Vagina (tissue), 1 donor: ENCODE measurements around the gene KRT38. TPM values are rescaled to one million over a fixed set of nuclear protein-coding genes. Genes with fewer than 3 reads are reported as not detected.

Experiments
- small RNA-seq: library from RNA; depleted of rRNA; stranded (forward); fragments of <200 nt; gene quantifications from one replicate; pipeline ENCODE3, GENCODE V24; 2016
- total RNA-seq: library from RNA; depleted of rRNA; stranded (reverse); fragments of >200 nt; gene quantifications from one replicate; pipeline ENCODE4 v1.2.3, GENCODE V29; 2016

The KRT38 gene
- total RNA-seq, 1 donor from 2014 or later = not detected

Small RNA genes lying within 50 kb of the gene (small RNA-seq; reads per million reads assigned to genes)
- not detected for gene RNU2-32P

Other genes starting within 250 kb of the KRT38 start
- gene KRTAP9-2, start 214.3 kb downstream of the KRT38 start, total RNA-seq = not detected
- gene KRTAP9-3, start 208.5 kb downstream of the KRT38 start, total RNA-seq = not detected
- not detected for gene KRTAP9-8, start 203.0 kb downstream of the KRT38 start, total RNA-seq
- not detected for gene KRTAP9-4, start 191.3 kb downstream of the KRT38 start, total RNA-seq
- gene KRTAP9-9, start 185.6 kb downstream of the KRT38 start, total RNA-seq = not detected
- not detected for gene KRTAP9-6, start 175.6 kb downstream of the KRT38 start, total RNA-seq
- not detected for gene KRTAP9-7, start 165.3 kb downstream of the KRT38 start, total RNA-seq
- gene KRTAP29-1, start 138.1 kb downstream of the KRT38 start, total RNA-seq = not detected
- not detected for gene KRTAP16-1, start 131.7 kb downstream of the KRT38 start, total RNA-seq
- not detected for gene KRTAP17-1, start 125.3 kb downstream of the KRT38 start, total RNA-seq
- 1.5 TPM for gene KRT33A, start 90.2 kb downstream of the KRT38 start, total RNA-seq
- gene KRT33B, start 71.2 kb downstream of the KRT38 start, total RNA-seq = not detected
- gene KRT34, start 58.7 kb downstream of the KRT38 start, total RNA-seq = 0.74 TPM
- not detected for gene KRT31, start 43.4 kb downstream of the KRT38 start, total RNA-seq
- gene KRT37, start 16.4 kb downstream of the KRT38 start, total RNA-seq = not detected
- gene KRT32, start 26.4 kb upstream of the KRT38 start, total RNA-seq = not detected
- not detected for gene KRT35, start 40.2 kb upstream of the KRT38 start, total RNA-seq
- not detected for gene KRT36, start 48.9 kb upstream of the KRT38 start, total RNA-seq
- 10,968 TPM for gene KRT13, start 64.6 kb upstream of the KRT38 start, total RNA-seq
- gene KRT15, start 77.9 kb upstream of the KRT38 start, total RNA-seq = 931 TPM
- 198 TPM for gene KRT19, start 87.3 kb upstream of the KRT38 start, total RNA-seq
- not detected for gene KRT9, start 131.1 kb upstream of the KRT38 start, total RNA-seq
- gene KRT14, start 145.9 kb upstream of the KRT38 start, total RNA-seq = 1,546 TPM
- gene KRT16, start 171.8 kb upstream of the KRT38 start, total RNA-seq = 872 TPM
- gene KRT17, start 183.6 kb upstream of the KRT38 start, total RNA-seq = 165 TPM
- gene EIF1, start 247.9 kb upstream of the KRT38 start, total RNA-seq = 204 TPM